Kidney tubule cell (primary cell): Measurements from ENCODE around the gene MVB12A.
A peak's percentile ranks its signal among the peaks of the same experiment; 100 is the strongest.

Experiments used
- DNase-seq: peaks from one replicate; pipeline ENCODE4 v3.0.0-alpha.2; 2018; ENCODE audit warnings: low spot score

MVB12A gene

DNA sequence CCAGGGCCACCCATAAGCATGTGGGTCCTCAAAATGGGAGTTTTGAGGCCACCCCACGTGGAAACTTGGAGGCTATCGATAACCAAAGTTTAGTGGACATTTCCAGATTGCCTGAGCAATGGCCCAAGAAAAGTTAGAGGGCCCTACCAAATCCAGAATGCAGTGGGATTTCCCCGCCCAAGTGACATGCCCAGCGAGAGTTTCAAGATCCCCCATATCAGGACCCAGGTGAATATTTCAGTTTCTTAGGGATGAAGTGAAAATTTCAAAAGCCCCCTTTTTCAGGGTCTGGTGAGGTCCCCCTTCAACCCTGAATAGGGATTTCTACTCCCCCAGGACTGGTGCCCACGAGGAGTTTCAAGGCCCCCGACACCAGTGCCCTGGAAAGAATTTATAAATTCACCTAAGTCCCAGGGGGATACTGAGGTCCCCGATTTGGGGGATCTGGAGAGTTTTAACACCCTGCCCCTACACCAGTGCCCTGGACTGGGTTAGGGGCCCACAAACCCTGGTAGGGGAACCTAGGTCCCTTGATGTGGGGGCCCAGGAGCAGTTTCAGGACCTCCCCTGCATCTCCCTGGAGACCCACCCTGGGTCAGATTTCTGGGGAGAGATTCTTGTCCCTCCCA, 15.1 kb upstream of the MVB12A start:
- DNase-seq = no peak

DNA sequence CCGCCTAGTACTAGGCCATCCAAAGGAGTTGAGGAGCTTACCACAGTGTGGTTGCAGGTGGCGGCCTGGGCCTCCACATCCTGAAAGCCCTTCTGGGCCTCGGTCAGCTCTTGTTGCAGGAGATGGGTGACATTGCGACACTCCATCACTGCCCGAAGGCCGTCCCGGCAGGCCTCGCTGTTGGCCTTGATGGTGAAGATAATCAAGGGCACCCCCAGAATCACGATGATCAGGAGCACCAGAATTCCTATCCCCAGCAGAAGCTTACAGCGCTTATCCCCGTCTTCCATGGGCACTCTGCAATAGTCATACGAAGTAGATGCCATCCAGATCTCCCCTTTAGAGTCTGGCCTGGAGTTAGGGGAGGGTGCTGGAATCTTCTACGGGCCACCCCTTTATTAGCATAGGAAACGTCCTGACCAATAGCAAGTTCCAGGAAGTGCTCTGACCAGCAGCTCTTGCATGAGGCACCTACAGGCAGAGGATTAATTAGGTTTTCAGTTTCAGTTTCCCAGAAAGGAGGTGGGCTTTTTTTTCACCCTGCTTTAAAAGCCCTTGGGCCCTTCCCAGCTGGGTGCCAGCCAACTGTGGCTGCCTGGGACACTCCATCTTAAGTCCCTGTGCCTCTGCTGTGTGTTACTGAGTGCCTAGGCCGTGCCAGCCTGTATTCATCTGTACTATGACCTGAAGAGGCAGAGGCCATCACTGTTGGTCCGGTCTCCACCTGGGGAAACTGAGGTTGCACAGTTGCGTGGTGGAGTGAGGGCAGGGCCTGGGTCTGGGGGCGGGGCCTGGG, 14.4 kb upstream of the MVB12A start, which contains the start of gene BST2:
TSS of gene BST2 (minus strand) at position 381 of the 796 bp plus-strand sequence. CDS start at position 326, 55 bp downstream.
- peak; percentile 75 for DNase-seq

DNA sequence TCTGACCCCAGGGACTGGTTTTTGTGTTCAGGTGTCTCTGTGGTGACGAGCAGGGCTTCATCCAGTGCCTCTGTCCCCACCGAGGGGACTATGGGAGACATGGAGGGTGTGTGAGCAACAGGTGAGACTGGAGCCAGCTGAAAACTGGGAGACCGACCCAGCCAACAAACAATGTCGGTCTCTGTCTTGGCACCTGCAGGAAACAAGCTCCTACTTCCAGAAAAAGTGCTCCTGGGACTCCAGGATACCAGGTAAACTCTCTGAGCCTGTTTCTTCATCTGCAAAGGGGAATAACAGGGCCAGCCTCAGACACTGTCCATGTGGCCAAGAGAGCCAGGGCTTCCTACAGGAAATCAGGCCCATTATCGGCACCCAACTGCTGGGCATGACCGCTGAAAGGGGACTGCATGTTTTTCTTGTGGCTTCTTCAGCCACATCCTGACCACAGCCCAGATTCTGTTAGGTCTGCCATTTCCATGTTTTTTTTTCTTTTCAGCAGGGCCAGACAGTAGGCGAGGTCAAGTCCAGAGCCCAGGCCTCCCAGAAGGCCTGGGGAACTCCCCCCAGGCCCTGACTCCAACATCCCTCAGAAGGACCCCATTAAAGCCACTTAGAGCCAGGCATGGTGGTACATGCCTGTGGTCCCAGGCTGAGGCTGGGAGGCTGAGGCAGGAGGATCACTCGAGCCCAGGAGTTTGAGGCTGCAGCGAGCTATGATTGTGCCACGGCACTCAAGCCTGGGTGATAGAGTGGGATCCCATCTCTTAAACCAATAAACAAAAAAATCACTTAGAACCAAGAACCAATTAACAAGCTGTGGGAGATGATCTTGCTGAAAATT, 13.6 kb upstream of the MVB12A start:
- peak; percentile 61 for DNase-seq

DNA sequence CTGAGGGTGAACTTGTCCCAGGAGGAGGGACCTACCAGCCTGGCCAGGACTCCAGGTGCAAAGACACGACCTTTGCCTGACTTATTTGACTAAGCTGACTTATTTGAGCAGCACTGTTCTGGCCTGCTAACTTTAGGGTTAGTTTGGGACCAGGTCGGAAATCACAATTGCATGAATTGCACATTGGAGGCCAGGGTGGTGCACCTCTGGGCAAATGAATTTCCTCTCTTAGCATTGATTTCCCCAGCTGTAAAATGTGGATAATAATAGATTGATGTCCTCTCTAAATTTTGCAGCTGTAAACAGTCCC, 13.0 kb upstream of the MVB12A start:
- no peak for DNase-seq

DNA sequence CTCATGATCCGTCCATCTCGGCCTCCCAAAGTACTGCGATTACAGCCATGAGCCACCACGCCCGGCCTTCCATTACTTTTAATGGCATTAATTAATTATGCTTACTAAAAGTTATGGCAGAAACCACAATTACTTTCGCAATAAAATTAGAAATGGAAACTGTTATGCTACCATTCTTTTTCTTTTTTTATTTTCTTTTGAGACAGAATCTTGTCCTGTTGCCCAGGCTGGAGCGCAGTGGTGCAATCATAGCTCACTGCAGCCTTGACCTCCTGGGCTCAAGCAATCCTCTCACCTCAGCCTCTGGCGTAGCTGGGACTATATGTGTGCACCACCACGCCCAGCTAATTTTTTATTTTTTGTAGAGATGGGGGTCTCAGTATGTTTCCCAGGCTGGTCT, 9.9 kb upstream of the MVB12A start:
- no peak for DNase-seq

DNA sequence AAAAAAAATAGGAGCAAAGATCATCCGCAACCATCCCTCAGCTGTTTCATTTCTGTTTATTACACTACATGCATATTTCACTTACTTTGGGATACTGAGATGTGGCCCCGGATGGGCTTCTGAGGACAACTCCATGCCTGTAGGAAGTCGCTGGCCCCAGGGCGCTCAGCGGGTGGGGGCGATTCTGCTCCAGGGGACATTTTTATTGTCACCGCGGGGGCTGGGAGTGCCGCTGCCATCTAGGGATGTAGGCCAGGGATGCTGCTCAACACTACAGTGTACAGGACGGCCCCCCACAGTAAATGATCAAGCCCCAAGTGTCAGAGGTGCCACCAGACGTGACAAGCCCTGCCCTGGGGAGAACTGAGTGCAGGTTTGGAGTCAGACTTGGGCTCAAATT, 8.0 kb upstream of the MVB12A start:
- DNase-seq = no peak

DNA sequence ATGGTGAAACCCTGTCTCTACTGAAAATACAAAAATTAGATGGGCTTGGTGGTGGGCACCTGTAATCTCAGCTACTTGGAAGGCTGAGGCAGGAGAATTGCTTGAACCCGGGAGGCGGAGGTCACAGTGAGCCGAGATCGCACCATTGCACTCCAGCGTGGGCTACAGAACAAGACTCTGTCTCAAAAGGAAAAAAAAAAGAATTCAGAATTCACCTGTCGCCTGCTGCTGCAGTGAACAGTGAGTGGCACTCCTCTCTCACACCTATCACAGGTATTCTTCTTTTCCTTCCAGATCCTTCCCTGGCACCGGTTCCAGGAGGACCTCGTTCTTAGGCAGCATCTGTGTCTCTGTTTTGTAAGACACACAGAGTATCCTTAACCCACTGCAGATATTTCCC, 5.8 kb upstream of the MVB12A start:
- no peak for DNase-seq

DNA sequence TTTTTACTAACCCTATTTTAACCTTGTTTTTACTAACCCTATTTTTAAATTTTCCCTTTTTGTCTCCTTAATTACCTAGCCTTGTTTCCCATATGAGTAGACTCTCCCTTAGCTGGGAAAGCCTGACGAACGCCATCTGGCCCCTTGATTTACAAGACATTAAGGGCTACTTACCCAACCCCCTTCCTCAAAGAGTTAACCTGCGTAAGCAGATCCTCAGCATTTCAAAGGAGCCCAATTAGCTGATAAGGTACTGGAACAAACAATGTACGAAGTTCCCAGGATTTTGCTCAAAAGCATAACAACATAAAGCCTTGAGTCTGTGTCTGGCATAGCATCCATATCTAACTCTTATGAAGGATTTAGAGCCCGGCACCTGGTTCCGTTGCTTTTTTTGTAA, 4.7 kb upstream of the MVB12A start:
- no peak for DNase-seq

DNA sequence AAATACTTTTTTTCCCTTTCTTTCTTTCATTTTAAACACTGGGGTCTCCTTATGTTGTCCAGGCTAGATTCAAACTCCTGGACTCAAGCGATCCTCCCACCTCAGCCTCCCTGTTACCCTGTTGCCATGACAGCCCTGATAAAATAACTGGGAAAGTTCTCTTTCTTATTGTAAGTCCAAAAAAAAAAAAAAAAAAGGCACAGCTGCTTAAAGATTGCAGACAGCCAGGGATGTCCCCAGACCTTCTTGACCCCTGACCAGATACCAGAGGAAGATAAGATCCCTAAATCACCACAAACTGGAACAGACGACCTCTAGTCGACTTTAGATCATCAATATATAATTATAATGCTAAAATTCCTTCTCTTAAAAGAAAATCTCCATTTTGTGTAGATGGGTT, 1.1 kb upstream of the MVB12A start:
- DNase-seq = no peak

DNA sequence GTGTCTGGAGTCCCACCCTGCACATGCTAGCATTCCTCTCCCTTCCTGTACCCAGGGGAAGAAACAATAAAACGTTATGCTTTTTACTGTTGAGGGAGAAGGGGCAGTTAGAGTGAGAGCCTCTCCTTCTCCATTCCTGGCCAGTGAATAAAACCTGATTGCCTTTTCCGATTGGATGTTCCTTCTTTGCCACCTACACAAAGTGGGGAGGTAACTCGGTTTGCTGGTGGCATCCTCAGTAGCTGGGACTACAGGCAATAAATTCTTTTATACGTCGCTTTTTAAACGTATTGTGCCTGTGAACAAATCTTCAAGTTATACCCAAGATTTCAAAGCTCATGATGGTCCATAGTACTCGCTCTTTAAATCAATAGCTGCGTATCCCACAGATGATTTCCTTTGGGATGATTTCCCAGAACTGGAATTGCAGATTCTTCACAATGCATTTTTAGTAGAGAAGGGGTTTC, 660 bp upstream of the MVB12A start:
- DNase-seq = peak; percentile 14

DNA sequence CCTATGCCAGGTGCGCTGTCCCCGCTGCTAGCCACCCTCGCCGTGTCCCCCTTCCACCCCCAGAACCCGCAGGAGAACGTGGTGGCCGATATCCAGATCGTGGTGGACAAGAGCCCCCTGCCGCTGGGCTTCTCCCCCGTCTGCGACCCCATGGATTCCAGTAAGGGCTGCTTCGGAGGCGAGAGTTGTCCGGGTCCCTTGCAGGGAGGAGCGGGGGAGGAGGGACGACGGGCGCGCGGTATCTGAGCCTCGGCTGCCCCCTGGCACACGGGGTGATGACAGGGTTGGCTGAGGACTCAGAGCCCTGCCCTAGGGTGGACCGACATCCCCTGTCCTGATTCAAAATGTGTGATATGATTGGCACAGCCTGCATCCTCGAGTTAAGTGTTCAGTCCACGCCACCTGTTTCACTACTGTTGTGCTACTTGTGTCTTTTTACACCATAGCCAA, 653 bp downstream of the MVB12A start:
- DNase-seq = no peak

DNA sequence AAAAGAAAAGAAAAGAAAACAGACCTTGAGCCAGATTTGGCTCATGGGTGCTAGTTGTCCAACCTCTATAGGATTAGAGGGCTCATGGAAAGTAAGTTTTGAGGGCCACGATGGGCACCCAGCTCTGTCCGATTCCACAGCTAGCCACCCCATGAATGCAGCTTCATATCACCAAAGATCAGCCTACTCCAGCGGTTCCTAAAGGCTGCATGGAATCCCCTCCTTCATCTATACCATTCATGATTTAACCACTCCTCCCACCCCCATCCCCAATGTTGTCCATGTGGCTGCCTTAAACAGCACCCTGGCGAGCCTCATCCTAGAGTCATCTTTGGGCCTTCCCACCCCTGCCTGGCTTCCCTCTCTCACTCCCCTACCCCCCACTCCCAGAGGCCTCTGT, 2.1 kb downstream of the MVB12A start:
- no peak for DNase-seq

DNA sequence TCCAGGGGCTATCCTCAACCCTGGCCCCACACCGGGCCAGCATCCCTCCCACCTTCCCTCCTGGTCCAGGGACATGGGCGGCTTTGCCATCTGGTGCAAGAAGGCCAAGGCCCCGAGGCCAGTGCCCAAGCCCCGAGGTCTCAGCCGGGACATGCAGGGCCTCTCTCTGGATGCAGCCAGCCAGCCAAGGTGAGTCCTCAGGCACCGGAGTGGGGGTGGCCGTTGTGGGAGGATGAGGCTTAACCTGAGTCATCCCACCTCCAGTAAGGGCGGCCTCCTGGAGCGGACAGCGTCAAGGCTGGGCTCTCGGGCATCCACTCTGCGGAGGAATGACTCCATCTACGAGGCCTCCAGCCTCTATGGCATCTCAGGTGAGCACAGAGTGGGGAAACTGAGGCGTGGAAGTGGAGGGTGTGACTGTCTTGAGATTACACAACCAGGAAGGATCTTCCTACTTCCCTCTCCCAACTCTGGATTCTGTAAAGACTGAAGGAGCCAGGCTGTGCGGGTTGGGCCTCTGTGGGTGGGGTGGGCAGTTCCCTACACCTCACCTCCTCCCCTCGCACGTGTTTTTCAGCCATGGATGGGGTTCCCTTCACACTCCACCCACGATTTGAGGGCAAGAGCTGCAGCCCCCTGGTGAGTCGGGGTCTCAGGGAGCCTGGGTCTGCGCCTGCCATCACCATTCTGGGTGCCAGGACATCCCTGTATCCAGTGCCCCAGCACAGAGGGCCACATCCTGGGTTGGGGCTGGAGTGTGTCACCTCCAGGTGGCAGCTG, 3.8 kb downstream of the MVB12A start:
- DNase-seq = no peak

DNA sequence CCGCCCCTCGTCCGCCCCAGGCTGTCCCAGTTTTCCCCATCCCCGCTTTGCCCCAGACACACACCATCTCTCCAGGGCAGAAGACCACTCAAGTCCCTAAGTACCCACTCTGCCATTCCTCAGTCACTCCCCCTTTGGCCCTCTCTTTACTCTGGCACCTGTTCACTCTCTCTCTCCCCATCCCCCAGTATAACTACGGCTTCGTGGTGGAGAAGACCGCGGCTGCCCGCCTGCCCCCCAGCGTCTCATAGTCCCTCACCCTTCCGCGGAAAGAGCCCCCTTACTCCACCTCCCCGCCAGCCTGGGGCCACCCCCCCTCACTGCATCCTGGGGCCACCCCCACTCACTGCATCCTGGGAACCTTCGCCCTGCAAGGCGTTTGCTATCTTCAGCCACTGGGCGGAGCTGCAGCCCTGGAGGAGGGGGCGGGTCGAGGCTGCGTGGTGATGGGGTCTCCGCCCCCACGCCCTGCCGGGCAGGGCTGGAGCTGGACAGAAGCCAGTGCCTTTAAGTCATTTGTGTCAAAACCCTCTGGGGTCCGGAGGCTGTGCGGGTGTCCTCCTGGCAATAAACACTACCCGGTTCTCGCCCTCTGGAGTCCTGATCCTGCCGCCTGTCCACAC, 5.0 kb downstream of the MVB12A start:
- DNase-seq = peak; percentile 21

DNA sequence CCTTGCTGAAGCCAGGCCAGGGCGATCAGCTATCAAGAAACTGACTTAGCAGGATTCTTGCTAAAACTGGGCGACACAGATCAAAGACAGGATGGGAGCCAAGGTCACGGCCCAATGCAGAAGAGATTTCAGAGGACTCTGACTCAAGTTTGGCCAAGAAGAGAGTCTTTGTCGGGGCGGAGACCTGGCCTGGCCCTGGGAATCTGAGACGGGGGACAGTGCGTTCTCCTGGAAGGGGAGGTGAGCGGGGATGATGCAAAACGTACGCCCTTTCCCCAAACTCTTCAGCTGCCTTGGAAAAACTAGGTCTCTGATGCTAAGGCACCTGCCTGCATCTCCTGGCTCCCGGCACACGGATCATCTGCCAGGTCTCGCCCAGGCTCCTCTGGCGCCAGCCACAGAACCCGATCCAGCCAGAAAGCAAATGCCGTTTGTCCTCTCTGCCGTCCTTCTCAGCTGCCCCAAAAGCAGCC, 9.8 kb downstream of the MVB12A start:
- peak; percentile 19 for DNase-seq

DNA sequence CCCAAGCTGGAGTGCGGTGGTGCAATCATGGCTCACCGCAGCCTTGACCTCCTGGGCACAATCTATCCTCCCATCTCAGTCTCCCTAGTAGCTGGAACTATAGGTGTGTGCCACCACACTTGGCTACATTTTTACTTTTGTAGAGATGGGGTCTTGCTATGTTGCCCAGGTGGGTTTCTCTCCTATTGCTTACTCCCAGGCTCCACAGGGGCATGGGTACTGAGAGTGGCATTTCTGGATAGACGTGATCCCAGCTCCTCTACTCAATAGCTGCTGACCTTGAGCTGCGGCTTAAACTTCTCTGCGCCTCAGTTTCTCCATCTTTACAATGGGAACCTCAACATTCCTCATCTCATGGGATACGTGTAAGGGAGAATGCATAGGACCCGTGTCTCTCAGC, 11.6 kb downstream of the MVB12A start:
- DNase-seq = no peak

DNA sequence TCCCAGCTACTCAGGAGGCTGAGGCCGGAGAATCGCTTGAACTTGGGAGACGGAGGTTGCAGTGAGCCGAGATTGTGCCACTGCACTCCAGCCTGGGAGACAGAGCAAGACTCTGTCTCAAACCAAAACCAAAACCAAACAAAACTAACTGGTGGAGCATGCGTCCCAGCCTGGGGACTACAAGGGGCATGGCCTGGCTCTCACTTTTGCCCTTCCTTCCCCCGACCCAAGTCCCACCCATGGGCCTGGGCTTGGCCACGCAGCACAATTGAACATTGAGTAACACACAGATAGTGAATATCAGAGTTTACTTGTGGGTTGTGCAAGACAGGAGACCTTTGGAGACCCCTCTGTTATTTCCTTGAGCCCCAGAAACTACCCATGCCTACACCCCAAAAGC, 15.4 kb downstream of the MVB12A start:
- no peak for DNase-seq

DNA sequence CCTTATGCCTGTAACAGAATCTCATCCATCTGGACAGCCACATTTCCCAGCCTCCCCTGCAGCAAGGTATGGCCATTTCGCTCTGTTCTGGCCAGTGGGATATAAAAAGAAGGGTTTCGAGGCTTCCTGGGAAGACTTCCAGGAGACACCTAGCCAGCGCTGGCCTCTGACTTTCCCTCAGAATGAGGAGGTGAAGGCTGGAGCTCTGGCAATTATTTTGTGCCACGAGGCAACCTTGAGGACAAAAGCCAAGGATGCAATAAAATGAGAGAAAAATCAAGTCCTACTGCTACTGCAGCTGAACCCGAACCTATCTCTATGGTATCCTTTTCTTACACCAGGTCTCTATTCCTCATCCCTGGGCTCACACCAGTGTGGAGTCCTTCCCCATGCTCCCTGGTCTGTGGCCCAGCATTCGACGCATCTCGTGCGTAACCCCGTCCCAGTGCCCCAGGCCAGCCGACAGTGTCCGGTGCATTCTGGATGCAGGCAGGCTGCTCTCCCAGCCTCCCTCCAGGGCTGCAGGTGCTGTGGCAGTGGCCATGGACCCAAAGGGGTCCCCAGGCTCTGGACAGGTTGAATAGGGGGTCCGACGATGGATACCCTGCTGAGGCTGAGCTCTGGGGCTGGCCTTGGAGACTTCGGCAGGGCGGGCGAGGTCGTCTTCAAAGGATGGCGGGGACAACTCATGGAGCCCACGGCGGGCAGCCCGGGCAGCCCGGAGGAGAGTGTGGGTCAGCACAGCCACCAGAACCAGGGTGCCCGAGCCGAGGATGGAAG, 16.4 kb downstream of the MVB12A start:
- no peak for DNase-seq

DNA sequence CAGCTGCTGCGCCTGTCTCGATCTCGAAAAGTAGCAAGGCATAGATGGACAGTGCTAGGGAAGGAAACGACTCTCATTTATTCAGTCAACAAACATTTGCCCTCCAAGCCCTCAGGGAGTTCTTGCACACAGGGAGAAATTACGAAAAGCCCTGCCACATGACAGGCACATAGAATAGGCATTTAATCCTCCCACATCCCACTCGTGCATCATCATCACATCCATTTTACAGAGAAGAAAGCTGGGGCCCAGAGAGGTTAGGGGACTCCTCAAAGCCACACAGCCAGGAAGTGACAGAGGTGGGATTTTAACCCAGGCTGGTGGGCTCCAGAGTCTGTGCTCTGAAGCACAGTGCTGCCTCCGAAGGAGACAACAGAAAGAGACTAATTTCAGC, 17.0 kb downstream of the MVB12A start:
- no peak for DNase-seq

DNA sequence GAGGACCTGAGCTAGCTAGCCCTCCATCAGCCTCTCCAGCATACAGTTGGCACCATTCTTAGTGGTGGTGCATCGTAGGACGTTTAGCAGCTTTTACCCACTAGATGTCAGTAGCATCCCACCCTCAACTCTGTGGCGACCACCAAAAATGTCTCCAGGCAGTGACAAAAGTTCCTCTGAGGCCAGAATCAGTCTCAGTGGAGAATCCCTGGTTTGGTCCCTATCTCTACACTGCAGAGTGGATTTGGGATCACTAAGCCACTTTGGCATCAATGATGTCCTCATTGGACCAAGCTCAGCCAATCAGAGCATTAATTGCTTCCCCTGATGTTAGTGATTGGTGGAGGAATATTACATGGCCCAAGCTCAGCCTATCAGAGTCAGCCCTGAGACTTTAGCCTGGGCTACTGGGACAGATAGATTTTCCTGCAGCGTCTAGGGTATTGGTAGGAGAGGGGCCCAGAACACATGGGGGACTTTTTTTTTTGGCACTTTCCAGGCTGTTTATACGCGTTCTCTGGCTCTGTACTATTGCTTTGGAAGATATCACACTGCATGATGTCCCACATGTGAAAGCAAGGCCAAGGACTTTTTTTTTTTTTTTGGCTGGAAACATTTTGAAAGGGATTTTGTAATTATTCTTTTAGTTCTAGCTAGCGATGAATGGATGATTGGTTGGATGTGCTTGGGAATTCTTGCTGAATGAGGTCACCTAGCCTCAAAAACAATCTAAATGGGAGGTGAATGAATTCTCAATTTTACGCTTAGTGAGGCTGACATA, 21.6 kb downstream of the MVB12A start:
- DNase-seq = peak; percentile 47
